ENCODE measurements around the gene UBTF.

The UBTF gene

DNA sequence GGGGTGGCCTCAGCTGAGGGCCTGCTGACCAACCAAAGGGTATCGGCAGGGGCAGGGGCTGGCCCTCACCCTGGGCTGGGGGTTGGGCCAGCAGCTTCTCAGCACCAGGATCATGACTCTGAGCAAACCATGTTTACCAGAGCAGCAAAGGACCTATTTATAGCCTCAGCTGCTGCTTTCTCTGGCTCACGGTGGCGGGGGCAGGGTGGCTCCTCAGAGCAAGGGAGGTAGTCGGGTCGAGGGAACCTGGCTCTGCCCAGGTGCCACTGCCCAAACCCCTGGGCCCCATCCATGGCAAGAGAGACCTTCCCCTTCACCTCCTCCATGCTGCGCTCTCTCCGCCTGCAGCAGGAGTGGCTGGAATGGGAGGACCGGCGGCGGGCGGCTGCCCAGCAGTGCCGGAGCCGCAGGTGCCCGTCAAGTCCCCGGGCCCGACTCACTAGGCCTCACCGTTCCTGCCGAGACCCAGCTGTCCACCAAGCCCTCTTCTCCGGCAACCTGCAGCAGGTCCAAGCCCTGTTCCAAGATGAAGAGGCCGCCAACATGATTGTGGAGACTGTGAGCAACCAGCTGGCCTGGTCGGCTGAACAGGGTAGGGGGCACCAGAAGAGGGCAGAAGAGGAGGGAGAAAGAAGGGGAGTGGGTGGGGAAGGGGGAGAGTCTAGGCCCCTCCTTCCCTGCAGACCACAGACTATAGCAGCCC is 48.8 kb downstream of the UBTF start, which contains the start of gene ASB16:
Gene ASB16, plus strand, starts transcription at position 206 of the 703 bp plus-strand sequence. Its CDS starts 86 bp downstream, at position 292.
- H3K27me3 Mint-ChIP-seq: no peaks in the 10 kb centered on the region
- ATAC-seq (replicated peaks): no peak
- peaks cover 14% of the 10 kb centered on the region for H3K36me3 Mint-ChIP-seq (ENCODE audit: insufficient read depth)
- no peaks in the 10 kb centered on the region for H3K9me3 Mint-ChIP-seq
- no peak within 1 kb of the TSS for H3K4me3 Mint-ChIP-seq
- peaks cover 8 to 11% of the 10 kb centered on the region in 2 donors for H3K4me1 Mint-ChIP-seq (ENCODE audit: low read depth in 2 of 2)
- no peak for DNase-seq
- H3K27ac Mint-ChIP-seq: peak within 1 kb of the TSS; percentile 49 to 65

DNA sequence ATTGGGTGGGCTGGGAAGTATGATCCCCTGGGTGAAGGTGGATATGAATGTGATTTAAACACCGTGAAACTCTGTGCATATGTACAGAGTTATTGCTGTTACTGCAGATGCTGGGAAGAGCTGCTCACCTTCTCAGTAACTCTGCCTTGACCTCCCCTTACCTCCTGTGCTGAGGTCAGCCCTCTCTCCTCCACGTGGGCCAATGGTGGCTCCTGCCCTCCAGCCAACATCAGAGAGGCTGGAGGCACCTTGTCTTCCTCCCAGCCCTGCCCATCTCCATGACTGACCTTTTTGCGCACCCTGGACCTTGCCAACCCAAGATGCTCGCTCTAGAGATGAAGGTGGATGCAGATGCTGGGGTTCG is 49.4 kb downstream of the UBTF start:
- H3K4me1 Mint-ChIP-seq (ENCODE audit: low read depth in 2 of 2): peaks cover 8 to 11% of the 10 kb centered on the region in 2 donors
- ATAC-seq (replicated peaks): no peak

DNA sequence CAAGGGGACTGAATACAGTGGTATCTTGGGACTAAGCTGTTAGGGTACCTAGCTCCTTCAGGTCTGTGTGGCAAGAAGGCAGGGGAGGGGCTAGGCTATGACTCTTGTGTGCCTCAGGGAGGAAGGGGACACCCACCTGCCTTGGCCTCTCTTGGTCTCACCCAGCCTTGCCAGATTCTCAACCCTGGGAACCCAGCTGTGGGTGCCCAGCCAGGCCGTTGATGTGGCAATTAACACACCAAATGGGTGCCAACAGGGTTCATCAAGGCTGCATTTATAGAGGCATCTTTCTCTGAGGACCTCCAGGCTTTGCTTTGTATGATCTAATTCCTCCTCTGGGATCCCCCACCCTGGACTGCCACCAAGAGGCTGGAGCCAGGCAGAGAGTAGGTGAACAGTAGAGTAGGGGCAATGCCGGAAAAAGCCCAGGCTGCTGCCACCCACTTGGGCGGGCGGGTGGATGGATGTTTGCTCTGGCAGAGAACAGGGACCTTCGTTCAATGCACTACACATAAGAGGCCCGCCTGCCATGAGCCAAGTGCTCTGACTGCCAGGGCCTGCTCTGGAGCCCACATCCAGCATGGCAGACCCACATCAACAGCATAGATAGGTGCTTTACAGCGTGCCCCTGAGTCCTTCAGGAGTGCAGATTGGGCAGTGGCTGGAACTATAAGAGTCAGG is 52.2 kb downstream of the UBTF start:
- peak overlapping the region; percentile 58 to 80 for H3K27ac Mint-ChIP-seq
- no peaks in the 10 kb centered on the region for H3K27me3 Mint-ChIP-seq
- peaks cover 8 to 11% of the 10 kb centered on the region in 2 donors for H3K4me1 Mint-ChIP-seq (ENCODE audit: low read depth in 2 of 2)
- DNase-seq: no peak
- no peaks in the 10 kb centered on the region for H3K9me3 Mint-ChIP-seq
- no peak for ATAC-seq (replicated peaks)
- H3K4me3 Mint-ChIP-seq: no peak overlapping the region
- H3K36me3 Mint-ChIP-seq (ENCODE audit: insufficient read depth): peaks cover 6% of the 10 kb centered on the region

More for the DNA sequence above, 49.4 kb downstream of the UBTF start:
- no peak for DNase-seq
- H3K27me3 Mint-ChIP-seq: no peaks in the 10 kb centered on the region
- H3K9me3 Mint-ChIP-seq: no peaks in the 10 kb centered on the region
- peak overlapping the region in 1 of 2 donors; percentile 65 for H3K27ac Mint-ChIP-seq
- peaks cover 13% of the 10 kb centered on the region for H3K36me3 Mint-ChIP-seq (ENCODE audit: insufficient read depth)
- H3K4me3 Mint-ChIP-seq: no peak overlapping the region

DNA sequence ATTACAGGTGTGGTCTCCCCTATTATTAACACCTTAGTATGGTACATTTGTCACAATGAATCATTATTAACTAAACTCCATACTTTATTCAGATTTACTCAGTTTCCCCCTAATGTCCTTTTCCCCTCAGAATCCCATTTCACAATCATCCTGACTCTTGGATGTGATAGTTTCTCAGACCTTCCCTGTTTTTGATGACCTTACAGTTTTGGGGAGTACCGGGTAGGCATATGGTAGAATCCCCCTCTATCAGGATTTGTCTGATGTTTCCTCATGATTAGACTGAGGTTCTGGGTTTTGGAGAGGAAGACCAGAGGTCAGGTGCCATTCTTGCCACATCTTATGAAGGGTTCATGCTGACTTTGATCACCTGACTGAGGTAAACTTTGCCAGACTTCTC is 55.0 kb downstream of the UBTF start:
- Mint-ChIP-seq H3K27ac (no peak overlapping the region), H3K4me3 (no peak overlapping the region), H3K9me3 (no peaks in the 10 kb centered on the region), H3K36me3 (ENCODE audit: insufficient read depth) (peaks cover 6% of the 10 kb centered on the region), H3K27me3 (no peaks in the 10 kb centered on the region), H3K4me1 (ENCODE audit: low read depth in 2 of 2) (peaks cover 8 to 11% of the 10 kb centered on the region in 2 donors)
- DNase-seq: no peak
- ATAC-seq (replicated peaks): no peak

DNA sequence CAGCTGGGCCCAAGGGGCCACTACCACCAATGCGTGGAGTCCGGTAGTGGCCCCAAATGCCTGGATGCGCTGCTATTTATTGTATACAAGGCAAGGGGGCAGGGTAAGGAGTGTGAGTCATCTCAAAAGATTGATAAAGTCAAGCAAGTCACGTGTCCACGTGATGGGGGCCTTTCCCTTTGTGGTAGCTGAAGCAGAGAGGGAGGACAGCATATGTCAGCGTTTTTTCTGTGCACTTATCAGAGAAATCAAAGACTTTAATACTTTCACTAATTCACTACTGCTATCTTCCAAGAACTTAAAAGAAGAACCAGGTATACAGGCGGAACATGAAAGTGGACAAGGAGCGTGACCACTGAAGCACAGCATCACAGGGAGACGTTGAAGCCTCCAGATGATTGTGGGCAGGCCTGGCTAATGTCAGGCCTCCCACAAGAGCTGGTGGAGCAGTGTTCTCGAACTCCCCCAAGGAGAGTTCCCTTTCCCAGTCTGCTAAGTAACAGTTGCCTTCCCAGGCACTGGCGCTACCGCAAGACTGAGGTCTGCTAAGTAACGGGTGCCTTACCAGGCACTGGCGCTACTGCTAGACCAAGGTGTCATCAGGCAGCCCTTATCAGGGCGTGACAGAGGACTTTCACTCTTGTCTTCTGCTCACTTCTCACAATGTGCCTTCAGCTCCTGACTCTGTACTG is 59.8 kb downstream of the UBTF start:
- Mint-ChIP-seq H3K4me3 (no peak overlapping the region), H3K36me3 (ENCODE audit: insufficient read depth) (peaks cover 3% of the 10 kb centered on the region), H3K4me1 (ENCODE audit: low read depth in 2 of 2) (peaks cover 0 to 2% of the 10 kb centered on the region in 2 donors), H3K9me3 (no peaks in the 10 kb centered on the region), H3K27me3 (no peaks in the 10 kb centered on the region), H3K27ac (peak overlapping the region in 1 of 2 donors; percentile 81)
- peak; percentile 45 for ATAC-seq (replicated peaks)
- DNase-seq: no peak

DNA sequence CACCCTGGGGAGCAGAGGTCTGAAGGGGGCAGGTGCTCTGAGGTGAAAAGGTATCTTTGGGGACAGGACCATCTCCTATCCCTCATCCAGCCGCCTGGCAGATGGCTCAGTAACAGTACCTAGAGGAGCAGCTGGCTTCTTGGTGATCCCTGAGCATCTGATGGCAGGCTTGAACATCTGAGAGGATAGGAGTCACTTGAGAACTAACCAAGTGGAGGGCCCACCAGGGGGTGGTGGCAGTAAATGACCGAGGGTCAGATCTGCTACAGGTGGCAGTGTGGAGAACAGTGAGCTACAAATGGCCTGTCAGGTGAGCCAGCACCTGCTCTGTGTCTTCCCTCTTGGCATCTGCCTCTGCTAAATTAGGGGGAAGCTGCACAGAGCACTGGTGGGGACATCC is 64.0 kb downstream of the UBTF start:
- Mint-ChIP-seq H3K36me3 (ENCODE audit: insufficient read depth) (peaks cover 3% of the 10 kb centered on the region), H3K4me1 (ENCODE audit: low read depth in 2 of 2) (peaks cover 0 to 2% of the 10 kb centered on the region in 2 donors), H3K27me3 (no peaks in the 10 kb centered on the region), H3K27ac (peak overlapping the region in 1 of 2 donors; percentile 28), H3K4me3 (no peak overlapping the region), H3K9me3 (no peaks in the 10 kb centered on the region)
- DNase-seq (no peak), ATAC-seq (replicated peaks) (no peak)
